Measurements from ENCODE around the gene MRNIP. TPM values are rescaled to one million over a fixed set of nuclear protein-coding genes. Genes with fewer than 3 reads are reported as not detected.

Gene MRNIP
- polyA plus RNA-seq, 1 donor = 39.4 TPM

- DNase-seq = no peak
- WGBS (ENCODE audit: insufficient coverage, low lambda C conversion rate) = 83% methylated on average over 1 of the region's 7 CpGs
- Histone ChIP-seq H3K4me1 (ENCODE audit: control insufficient read depth, insufficient read depth, low read length) (peaks cover 28% of the 10 kb centered on the region), H3K27ac (ENCODE audit: low read length) (no peak overlapping the region), H3K9me3 (ENCODE audit: control insufficient read depth, low read depth, low read length) (no peaks in the 10 kb centered on the region), H3K36me3 (ENCODE audit: control insufficient read depth, insufficient read depth, low read length) (peaks cover 78% of the 10 kb centered on the region), H3K4me3 (ENCODE audit: low read length) (no peak overlapping the region), H3K27me3 (ENCODE audit: control insufficient read depth, insufficient read depth, low read length) (no peaks in the 10 kb centered on the region)
Observed at GRCh38 chr5:179829732-179830435, 28.7 kb downstream of the MRNIP start.

- H3K4me3 ChIP-seq (ENCODE audit: low read length) = no peak overlapping the region
- H3K27ac ChIP-seq (ENCODE audit: low read length) = no peak overlapping the region
- peaks cover 37% of the 10 kb centered on the region for H3K4me1 ChIP-seq (ENCODE audit: control insufficient read depth, insufficient read depth, low read length)
- peaks cover 84% of the 10 kb centered on the region for H3K36me3 ChIP-seq (ENCODE audit: control insufficient read depth, insufficient read depth, low read length)
- H3K27me3 ChIP-seq (ENCODE audit: control insufficient read depth, insufficient read depth, low read length) = no peaks in the 10 kb centered on the region
- peaks cover 2% of the 10 kb centered on the region for H3K9me3 ChIP-seq (ENCODE audit: control insufficient read depth, low read depth, low read length)
- no peak for DNase-seq
- no CpG with 5 or more reads among the region's 3 CpGs for WGBS (ENCODE audit: insufficient coverage, low lambda C conversion rate)
Observed at GRCh38 chr5:179828756-179829421, 29.7 kb downstream of the MRNIP start.

GRCh38 chr5:179827680-179828079 lies 30.9 kb downstream of the MRNIP start:
- H3K27me3 ChIP-seq (ENCODE audit: control insufficient read depth, insufficient read depth, low read length) = no peaks in the 10 kb centered on the region
- peak overlapping the region; percentile 66 for H3K27ac ChIP-seq (ENCODE audit: low read length)
- peak in 1 of 2 donors; percentile 72 for DNase-seq
- peaks cover 3% of the 10 kb centered on the region for H3K9me3 ChIP-seq (ENCODE audit: control insufficient read depth, low read depth, low read length)
- 60% methylated on average over 1 of the region's 9 CpGs for WGBS (ENCODE audit: insufficient coverage, low lambda C conversion rate)
- H3K36me3 ChIP-seq (ENCODE audit: control insufficient read depth, insufficient read depth, low read length) = peaks cover 84% of the 10 kb centered on the region
- H3K4me3 ChIP-seq (ENCODE audit: low read length) = no peak overlapping the region
- peaks cover 48% of the 10 kb centered on the region for H3K4me1 ChIP-seq (ENCODE audit: control insufficient read depth, insufficient read depth, low read length)

GRCh38 chr5:179825655-179826182 lies 32.9 kb downstream of the MRNIP start:
- Histone ChIP-seq H3K9me3 (ENCODE audit: control insufficient read depth, low read depth, low read length) (peaks cover 6% of the 10 kb centered on the region), H3K27me3 (ENCODE audit: control insufficient read depth, insufficient read depth, low read length) (no peaks in the 10 kb centered on the region), H3K36me3 (ENCODE audit: control insufficient read depth, insufficient read depth, low read length) (peaks cover 74% of the 10 kb centered on the region), H3K4me1 (ENCODE audit: control insufficient read depth, insufficient read depth, low read length) (peaks cover 57% of the 10 kb centered on the region), H3K4me3 (ENCODE audit: low read length) (no peak overlapping the region), H3K27ac (ENCODE audit: low read length) (peak overlapping the region; percentile 63)
- WGBS (ENCODE audit: insufficient coverage, low lambda C conversion rate) = 60% methylated on average over 1 of the region's 13 CpGs
- DNase-seq = peak; percentile 76 to 86

GRCh38 chr5:179824745-179825112 lies 33.9 kb downstream of the MRNIP start:
- Histone ChIP-seq H3K9me3 (ENCODE audit: control insufficient read depth, low read depth, low read length) (peaks cover 6% of the 10 kb centered on the region), H3K27me3 (ENCODE audit: control insufficient read depth, insufficient read depth, low read length) (no peaks in the 10 kb centered on the region), H3K4me1 (ENCODE audit: control insufficient read depth, insufficient read depth, low read length) (peaks cover 65% of the 10 kb centered on the region), H3K27ac (ENCODE audit: low read length) (no peak overlapping the region), H3K36me3 (ENCODE audit: control insufficient read depth, insufficient read depth, low read length) (peaks cover 65% of the 10 kb centered on the region), H3K4me3 (ENCODE audit: low read length) (no peak overlapping the region)
- no peak for DNase-seq
- WGBS (ENCODE audit: insufficient coverage, low lambda C conversion rate) = no CpG with 5 or more reads among the region's 3 CpGs

GRCh38 chr5:179823937-179824744 lies 34.5 kb downstream of the MRNIP start:
- WGBS (ENCODE audit: insufficient coverage, low lambda C conversion rate) = no CpG with 5 or more reads among the region's 22 CpGs
- Histone ChIP-seq H3K4me3 (ENCODE audit: low read length) (no peak overlapping the region), H3K27me3 (ENCODE audit: control insufficient read depth, insufficient read depth, low read length) (no peaks in the 10 kb centered on the region), H3K27ac (ENCODE audit: low read length) (no peak overlapping the region), H3K9me3 (ENCODE audit: control insufficient read depth, low read depth, low read length) (peaks cover 9% of the 10 kb centered on the region), H3K36me3 (ENCODE audit: control insufficient read depth, insufficient read depth, low read length) (peaks cover 61% of the 10 kb centered on the region), H3K4me1 (ENCODE audit: control insufficient read depth, insufficient read depth, low read length) (peaks cover 71% of the 10 kb centered on the region)
- no peak for DNase-seq

- WGBS (ENCODE audit: insufficient coverage, low lambda C conversion rate) = no CpG with 5 or more reads among the region's 8 CpGs
- Histone ChIP-seq H3K36me3 (ENCODE audit: control insufficient read depth, insufficient read depth, low read length) (peaks cover 47% of the 10 kb centered on the region), H3K4me3 (ENCODE audit: low read length) (peak overlapping the region; percentile 94), H3K9me3 (ENCODE audit: control insufficient read depth, low read depth, low read length) (peaks cover 11% of the 10 kb centered on the region), H3K27me3 (ENCODE audit: control insufficient read depth, insufficient read depth, low read length) (no peaks in the 10 kb centered on the region), H3K27ac (ENCODE audit: low read length) (no peak overlapping the region), H3K4me1 (ENCODE audit: control insufficient read depth, insufficient read depth, low read length) (peaks cover 80% of the 10 kb centered on the region)
- no peak for DNase-seq
Observed at GRCh38 chr5:179822444-179822990, 36.1 kb downstream of the MRNIP start.

- WGBS (ENCODE audit: insufficient coverage, low lambda C conversion rate) = no CpG with 5 or more reads among the region's 3 CpGs
- peaks cover 46% of the 10 kb centered on the region for H3K36me3 ChIP-seq (ENCODE audit: control insufficient read depth, insufficient read depth, low read length)
- no peak overlapping the region for H3K27ac ChIP-seq (ENCODE audit: low read length)
Observed at GRCh38 chr5:179822059-179822432, 36.6 kb downstream of the MRNIP start.

GRCh38 chr5:179821298-179822058 lies 37.1 kb downstream of the MRNIP start:
- no CpG with 5 or more reads among the region's 54 CpGs for WGBS (ENCODE audit: insufficient coverage, low lambda C conversion rate)
- Histone ChIP-seq H3K4me3 (ENCODE audit: low read length) (peak overlapping the region; percentile 94), H3K27ac (ENCODE audit: low read length) (peak overlapping the region; percentile 86), H3K4me1 (ENCODE audit: control insufficient read depth, insufficient read depth, low read length) (peaks cover 77% of the 10 kb centered on the region), H3K27me3 (ENCODE audit: control insufficient read depth, insufficient read depth, low read length) (no peaks in the 10 kb centered on the region), H3K36me3 (ENCODE audit: control insufficient read depth, insufficient read depth, low read length) (peaks cover 41% of the 10 kb centered on the region), H3K9me3 (ENCODE audit: control insufficient read depth, low read depth, low read length) (peaks cover 11% of the 10 kb centered on the region)
- peak; percentile 93 for DNase-seq

More at GRCh38 chr5:179822059-179822432, 36.6 kb downstream of the MRNIP start:
- H3K4me3 ChIP-seq (ENCODE audit: low read length) = peak overlapping the region; percentile 94
- DNase-seq = no peak
- H3K9me3 ChIP-seq (ENCODE audit: control insufficient read depth, low read depth, low read length) = peaks cover 11% of the 10 kb centered on the region
- H3K27me3 ChIP-seq (ENCODE audit: control insufficient read depth, insufficient read depth, low read length) = no peaks in the 10 kb centered on the region
- H3K4me1 ChIP-seq (ENCODE audit: control insufficient read depth, insufficient read depth, low read length) = peaks cover 79% of the 10 kb centered on the region
